ENCODE results near the gene RNLS. TPM values are rescaled to one million over a fixed set of nuclear protein-coding genes. Genes with fewer than 3 reads are reported as not detected.
A peak's percentile ranks its signal among the peaks of the same experiment; 100 is the strongest.

The RNLS gene
- total and polyA plus RNA-seq, 2 of the 4 experiments (the other 2 are of a cell fraction) = 4.5 to 7.0 TPM

DNA sequence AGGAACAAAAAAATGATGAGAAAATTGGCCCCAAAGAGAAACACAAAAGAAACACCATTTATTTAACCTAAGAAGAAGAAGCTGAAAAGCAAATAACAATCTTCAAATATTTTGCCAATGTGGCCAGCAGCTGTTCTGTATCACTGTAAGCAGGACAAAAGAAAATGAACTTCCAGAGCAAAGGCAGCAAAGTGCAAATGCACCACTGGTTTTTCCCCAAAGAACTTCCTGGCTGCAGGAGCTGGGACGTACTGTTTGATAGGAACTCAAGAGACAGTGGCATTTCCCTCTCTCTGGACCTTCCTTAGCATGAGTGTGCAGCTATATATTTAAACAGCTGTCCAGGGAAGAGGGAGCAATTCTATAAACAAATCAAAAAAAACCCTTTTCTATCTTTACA is 60.4 kb downstream of the RNLS start:
- in situ Hi-C loops (cut with MboI; ENCODE audit: low sequenced_read_pairs) (no loop called here), intact Hi-C loops (cut with micrococcal nuclease) (no loop called here), dilution Hi-C loops (cut with HindIII; ENCODE audit: low sequenced_read_pairs, unreplicated experiment) (no loop called here)
- Histone ChIP-seq H4K8ac (ENCODE audit: low read depth in 2 of 2, low read length in 2 of 2) (no peak overlapping the region), H3K56ac (ENCODE audit: extremely low read depth, insufficient read depth, low read length) (no peak overlapping the region), H3K36me3 (ENCODE audit: control insufficient read depth, insufficient read depth, low read length) (no peaks in the 10 kb centered on the region), H3K4me3 (ENCODE audit: insufficient read depth, low read depth, low read length) (no peak overlapping the region), H3K18ac (ENCODE audit: low read depth, low read length) (no peak overlapping the region), H3K23ac (ENCODE audit: low read depth, low read length) (no peak overlapping the region), H3K9me1 (ENCODE audit: insufficient read depth, low read length) (no peaks in the 10 kb centered on the region), H3K14ac (replicated peaks; ENCODE audit: low read depth, low read length) (no peak overlapping the region), H2BK5ac (ENCODE audit: low read depth, low read length, poor library complexity, severe bottlenecking) (no peak overlapping the region), H4K91ac (ENCODE audit: insufficient read depth, low read depth, low read length) (no peak overlapping the region), H2AK9ac (replicated peaks; ENCODE audit: low read depth, low read length, poor library complexity) (no peak overlapping the region), H2AFZ (replicated peaks; ENCODE audit: low read length, poor library complexity) (no peak overlapping the region), H2BK20ac (ENCODE audit: low read depth, low read length) (no peak overlapping the region), H2BK120ac (ENCODE audit: low read depth, low read length) (no peak overlapping the region), H3K79me1 (ENCODE audit: low read depth in 1 of 2, low read length in 2 of 2) (no peaks in the 10 kb centered on the region), H4K20me1 (ENCODE audit: insufficient read depth, low read length) (no peaks in the 10 kb centered on the region), H3K9ac (ENCODE audit: low read depth, low read length) (no peak overlapping the region), H3K27ac (ENCODE audit: insufficient read depth, low read length) (no peak overlapping the region), H3K9me3 (ENCODE audit: control insufficient read depth, insufficient read depth, low read length) (no peaks in the 10 kb centered on the region), H3K4me2 (ENCODE audit: low read depth, low read length) (no peak overlapping the region), H3K4me1 (ENCODE audit: control insufficient read depth, insufficient read depth, low read length) (peaks cover 2% of the 10 kb centered on the region), H3K27me3 (ENCODE audit: control insufficient read depth, insufficient read depth, low read length) (peaks cover 2% of the 10 kb centered on the region; the same call in 1 of the 2 replicates), H4K5ac (ENCODE audit: low read depth, low read length) (no peak overlapping the region), H3K4ac (ENCODE audit: low read depth, low read length) (no peak overlapping the region), H2BK15ac (ENCODE audit: low read depth, low read length) (no peak overlapping the region), H2AK5ac (ENCODE audit: low read depth, low read length) (no peak overlapping the region)
- ChIA-PET POLR2A (ENCODE audit: unreplicated experiment) (no interaction called here), CTCF (no interaction called here)
- WGBS, 2 experiments (ENCODE audit: extremely low coverage in 2 of 2, insufficient read length in 1 of 2) = no CpG with 5 or more reads among the region's 1 CpG
- TF ChIP-seq RAD21 (IDR thresholded peaks at IDR 0.05; ENCODE audit: low read length) (no peak), RCOR1 (IDR thresholded peaks at IDR 0.05; ENCODE audit: insufficient replicate concordance, low read length) (no peak)
- TF ChIP-seq, protein P1, sequence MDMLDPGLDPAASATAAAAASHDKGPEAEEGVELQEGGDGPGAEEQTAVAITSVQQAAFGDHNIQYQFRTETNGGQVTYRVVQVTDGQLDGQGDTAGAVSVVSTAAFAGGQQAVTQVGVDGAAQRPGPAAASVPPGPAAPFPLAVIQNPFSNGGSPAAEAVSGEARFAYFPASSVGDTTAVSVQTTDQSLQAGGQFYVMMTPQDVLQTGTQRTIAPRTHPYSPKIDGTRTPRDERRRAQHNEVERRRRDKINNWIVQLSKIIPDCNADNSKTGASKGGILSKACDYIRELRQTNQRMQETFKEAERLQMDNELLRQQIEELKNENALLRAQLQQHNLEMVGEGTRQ (IDR thresholded peaks at IDR 0.05; ENCODE audit: low read depth, low read length) = no peak
- DNase-seq = peak; percentile 26
- ATAC-seq (ENCODE audit: low read depth) = peak; percentile 57; the same call in 1 of the 2 replicates
- no TSS peak for BruUV-seq (replicated peaks)

Measured in IMR-90 (cell line).